ENCODE measurements around the gene LONRF2.
A peak's percentile ranks its signal among the peaks of the same experiment; 100 is the strongest.
"Not testable (repeated sequence)": the region's sequence is repeated elsewhere in the genome, so short reads cannot be mapped to it uniquely, and the experiment has no call there.

LONRF2 gene

DNA sequence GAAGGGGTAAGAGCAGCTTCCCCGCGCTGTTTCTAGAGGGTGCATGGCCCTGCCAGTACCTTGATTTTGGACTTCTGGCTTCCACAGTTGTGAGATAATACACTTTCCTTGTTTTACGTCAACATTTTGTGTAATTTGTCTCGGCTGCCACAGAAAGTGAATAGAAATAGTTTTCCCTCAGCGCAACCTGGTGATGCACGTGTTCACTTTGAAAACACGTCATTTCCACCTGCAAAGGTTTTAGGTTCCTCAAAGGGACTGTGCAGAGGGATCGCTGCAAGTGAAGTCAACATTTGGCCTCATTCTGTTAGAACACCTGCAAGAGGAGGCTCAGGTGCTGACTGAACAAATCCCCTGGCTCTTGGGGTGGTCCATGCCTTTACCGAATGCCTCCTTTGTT is 71.7 kb downstream of the LONRF2 start:
- no peak for DNase-seq

DNA sequence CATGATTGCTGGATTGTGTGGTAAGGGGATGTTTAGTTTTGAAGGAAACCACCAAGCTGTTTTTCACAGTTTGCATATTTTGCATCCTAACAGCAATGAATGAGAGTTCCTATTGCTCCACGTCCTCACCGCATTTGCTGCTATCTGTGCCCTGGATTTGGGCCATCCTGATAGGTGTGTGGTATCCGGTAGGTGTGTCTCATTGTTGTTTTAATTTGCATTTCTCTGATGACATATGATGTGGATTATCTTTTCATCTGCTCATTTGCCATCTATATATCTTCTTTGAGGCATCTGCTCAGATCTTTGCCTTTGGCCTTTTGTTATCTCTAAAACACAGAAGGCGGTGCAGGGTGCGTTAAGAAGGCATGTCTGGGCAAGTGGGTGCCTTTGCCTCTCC is 73.3 kb downstream of the LONRF2 start:
- no peak for DNase-seq

DNA sequence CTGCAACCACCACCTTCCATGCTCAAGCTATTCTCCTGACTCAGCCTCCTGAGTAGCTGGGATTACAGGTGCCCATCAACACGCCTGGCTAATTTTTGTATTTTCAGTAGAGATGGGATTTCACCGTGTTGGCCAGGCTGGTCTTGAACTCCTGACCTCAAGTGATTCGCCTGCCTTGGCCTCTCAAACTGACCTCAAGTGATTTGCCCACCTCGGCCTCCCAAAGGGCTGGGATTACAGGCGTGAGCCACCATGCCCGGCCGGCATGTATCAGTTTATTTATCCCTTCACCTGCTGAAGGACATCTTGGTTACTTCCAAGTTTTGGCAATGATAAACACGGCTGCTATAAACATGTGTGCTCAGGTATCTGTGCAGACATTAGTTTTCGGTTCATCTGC is 73.7 kb downstream of the LONRF2 start:
- not testable (repeated sequence) for DNase-seq

DNA sequence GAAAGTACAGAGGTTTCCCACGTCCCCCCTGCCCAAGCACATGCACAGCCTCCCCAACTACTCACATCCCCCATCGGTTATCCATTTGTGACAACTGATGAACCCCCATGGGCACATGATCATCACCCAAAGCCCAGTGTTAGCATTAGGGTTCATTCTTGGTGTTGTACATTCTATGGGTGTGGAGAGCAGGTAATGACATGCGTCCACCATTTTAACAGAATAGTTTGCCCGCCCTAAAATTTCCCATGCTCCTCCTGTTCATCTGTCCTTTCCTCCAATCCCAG is 74.3 kb downstream of the LONRF2 start:
- no peak for DNase-seq

DNA sequence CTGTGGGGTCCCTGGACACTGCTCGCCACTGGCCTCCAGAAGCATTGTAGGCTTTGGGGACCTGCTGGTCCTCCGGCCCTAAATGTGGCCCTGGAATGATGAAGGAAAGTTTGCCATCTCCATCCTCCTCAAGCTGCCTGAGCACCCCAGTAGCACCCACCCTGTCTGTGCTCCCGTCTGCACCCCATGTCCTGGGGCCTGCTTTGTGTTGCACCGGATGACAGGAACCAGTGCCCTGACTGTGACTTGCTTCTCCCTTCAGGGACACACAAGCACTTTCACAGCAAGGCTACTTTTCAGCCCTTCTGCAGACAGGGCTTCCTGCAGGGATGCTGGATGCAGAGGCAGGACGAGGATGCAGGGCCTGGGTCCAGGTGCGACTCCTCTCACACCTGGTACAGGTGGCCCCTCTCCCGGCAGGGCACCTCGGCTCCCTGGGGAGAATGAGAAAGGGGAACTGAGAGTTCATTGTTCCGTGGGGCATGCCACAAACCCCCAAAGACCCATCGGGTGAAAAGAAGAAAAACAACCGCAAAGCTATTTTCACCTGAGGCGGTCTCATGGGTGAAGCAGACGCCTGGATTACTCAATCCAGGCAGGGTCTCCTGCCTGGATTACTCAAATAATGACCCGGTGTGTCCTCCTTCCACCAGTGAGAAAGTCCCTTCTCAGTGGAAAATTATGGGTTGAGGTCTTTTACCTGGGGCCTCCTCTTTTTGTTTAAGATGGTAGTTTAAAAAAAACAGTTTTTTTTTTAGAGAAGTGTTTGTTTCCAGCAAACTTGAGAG is 74.9 kb downstream of the LONRF2 start:
- no peak for DNase-seq

DNA sequence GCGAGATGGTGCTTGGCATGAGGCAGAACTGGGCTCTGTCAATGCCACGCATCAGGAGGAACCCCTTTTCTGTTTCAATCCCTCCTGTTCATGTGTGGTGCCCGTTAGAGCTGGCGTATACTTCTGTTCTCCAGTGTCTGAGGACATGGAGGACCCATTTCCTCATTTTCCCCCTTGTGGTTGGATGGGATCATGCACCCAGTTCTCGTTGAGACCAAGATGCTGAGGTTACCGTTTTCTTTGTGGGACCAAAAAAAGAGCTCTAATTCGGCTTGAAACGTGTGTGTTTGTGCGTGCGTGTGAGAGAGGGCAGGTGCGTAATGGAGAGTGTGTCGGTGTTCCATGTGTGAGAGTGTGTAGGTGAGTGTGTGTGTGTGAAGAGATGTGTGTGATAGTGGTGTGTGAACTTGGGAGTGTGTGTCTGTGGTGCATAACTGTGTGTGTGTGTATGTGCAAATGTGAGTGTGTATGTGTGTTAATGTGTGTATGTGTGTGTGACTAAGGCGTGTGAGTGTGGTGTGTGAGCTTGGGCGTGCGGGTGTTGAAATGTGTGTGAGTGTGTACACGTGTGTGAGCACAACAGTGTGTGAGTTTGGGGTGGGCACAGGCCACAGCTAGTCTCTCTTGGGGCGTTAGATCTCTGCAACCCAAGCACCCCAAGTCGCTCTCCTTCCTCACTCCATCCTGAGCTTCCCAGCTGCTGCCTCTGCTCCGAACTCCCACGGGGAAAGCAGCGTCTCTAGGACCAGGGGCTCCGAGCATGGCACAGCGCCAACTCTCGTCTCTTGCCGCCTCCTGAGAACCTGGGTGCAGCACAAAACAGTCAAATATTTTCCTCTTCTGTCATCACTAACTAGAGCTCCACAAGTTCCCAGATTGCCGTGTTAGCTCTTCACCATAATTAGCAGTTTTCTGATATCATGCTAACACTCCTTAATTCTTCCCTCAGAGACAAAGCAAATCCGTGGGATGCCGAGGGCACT is 75.8 kb downstream of the LONRF2 start:
- no peak for DNase-seq

DNA sequence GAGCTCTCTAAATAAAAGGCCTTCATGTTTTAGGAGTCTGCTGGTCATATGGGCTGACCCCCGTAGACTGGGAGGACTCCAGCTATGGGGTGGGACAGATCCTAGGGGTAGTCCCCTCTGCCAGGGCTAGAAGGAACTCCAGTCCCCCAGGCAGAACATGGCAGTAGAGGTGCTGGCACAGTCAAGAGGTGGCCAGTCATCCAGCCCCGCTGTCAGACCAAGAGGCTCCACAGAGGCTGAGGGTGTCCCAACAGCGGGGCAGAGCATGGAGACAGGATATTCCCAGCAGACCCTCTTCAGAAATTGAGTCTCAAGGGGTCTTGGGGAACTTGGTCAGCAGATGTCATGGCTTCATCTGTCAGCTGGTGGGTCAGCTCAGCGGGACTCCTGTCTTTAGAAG is 76.6 kb downstream of the LONRF2 start:
- DNase-seq, result no peak

DNA sequence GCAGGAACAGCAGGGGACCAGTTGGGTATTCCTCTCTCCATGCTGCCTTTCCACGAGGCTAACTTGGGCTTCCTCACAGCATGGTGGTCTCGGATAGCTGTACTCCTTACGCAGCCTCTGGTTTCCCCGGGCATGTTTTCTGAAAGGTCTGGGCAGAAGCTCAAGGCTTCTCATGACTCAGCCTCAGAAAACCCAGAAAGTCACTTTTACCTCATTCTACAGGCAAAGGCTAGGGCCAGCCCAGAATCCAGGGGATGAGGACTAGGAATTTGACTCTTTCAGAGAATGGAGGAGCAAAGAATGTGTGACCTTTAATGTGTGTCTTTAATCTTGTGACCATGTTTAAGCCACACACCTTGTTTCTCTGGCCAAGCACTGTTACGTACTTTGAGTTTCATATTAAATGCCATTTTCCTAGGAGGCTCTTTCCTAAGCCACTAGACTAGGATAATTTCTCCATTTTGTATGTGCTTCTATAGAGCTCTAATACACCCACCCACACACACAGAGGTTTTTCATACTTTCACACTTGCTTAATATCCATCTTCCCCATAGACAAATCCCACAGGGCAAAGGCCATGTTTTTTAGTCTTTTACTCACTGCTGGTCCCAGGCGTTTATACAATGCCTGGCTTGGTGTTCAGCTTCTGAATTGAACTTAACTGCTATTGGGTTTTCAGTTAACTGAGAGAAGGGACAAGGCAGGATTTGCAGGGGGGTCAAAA is 77.3 kb downstream of the LONRF2 start:
- DNase-seq, result no peak

DNA sequence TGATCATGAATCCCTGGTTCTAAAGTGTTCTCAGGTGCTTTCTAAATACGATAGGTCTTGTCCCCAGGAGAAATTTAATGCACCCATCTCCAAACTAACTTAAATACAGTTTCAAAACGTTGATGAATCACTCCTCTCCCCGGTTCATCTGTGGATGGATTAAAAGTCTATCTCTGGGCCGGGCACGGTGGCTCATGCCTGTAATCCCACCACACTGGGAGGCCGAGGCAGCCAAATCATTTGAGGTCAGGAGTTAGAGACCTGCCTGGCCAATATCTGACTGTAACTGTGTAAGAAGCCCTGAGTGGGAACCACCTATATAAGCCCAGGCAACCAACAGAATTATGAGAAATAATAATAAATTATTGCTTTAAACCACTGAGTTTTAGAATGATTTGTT is 78.7 kb downstream of the LONRF2 start:
- DNase-seq, result no peak

DNA sequence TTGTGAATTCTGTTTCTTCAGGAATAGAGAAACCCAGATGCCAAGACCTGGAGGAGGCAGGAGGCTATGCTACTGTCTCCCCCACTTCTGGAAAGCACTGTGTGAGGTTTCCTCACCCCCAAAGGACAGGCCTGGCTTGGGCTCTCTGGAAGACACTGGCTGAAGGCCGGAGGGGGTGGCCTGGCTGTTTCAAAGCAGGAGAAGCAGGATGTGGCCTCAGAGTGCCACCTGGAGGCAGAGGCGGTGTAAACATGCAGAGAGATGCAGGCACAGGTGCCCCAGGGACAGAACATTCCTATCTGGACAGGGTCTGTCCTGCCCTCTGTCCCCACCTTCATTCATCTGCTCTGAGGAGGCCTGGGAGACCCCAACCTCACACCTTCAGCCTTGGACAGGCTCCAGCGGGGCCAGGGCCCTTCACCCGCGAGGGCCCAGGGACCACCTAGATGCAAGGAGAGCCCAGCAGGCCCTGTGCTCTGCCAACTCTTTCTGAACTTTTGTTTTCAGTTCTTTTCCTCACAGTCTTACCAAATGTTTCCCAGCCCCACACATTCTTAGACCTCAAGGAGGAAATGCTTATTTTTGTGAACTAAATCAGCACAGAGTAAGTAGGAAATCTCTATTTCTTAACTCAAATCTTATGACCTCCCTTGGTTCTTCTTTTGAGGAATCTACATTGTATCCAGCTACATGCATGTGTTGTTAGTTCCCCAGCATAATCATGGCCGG is 79.2 kb downstream of the LONRF2 start:
- DNase-seq, result peak; percentile 88

DNA sequence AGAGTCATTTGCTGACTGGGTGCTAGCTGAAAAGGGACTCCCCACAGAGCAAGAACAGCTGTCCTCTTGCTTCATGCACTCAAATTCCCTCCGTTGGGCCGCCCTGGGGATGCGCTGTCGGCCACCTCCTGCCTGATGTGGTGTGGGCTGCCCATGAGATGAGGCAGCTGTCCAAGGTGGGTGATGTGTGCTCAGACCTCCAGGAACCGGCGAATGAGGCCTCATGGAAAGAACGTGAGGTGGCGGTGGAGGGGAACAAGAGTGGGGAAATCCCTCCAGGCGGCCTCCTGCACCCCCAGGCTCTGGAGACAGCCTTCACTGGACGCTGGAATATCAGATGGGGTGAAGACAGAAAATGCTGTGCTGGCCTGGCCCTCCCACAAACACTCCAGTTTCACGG is 79.8 kb downstream of the LONRF2 start:
- DNase-seq, result no peak

DNA sequence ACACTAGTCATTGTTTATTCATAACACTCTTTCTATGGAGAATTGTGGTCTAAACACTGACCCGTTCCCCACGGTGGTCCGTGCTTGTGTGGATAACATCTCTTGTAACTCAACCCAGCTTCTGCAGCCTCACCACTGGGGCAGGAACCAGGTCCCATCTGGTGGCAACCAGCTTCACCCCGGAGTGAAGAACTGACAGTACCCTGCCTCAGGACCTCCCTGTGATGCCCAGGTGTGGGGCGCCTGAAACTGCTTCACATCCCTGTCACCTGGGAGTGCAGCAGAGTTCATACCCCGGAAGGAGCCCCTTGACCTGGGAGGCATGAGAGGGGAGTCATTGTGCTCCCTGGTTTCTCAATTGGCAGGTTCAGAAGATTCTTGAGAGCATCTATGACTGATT is 81.1 kb downstream of the LONRF2 start:
- DNase-seq, result no peak

DNA sequence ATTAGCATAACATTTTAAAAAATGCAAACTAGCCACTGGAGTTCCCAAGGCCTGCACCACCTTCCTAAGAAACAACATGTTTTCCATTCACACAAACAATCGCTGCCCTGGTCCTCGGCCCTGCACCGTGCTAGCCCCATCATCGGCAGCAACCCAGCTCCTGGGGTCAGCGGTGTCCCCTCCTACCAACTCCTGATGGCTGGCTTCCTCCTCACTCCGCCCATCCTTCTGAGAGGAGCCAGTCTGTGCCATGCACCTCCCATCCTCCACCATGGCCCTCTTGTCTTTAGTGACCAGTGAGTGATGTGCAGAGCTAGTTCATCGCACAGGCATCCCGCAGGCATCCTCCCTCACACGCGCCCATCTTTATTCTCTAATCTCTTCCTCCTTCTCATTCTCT is 81.9 kb downstream of the LONRF2 start:
- no peak for DNase-seq

DNA sequence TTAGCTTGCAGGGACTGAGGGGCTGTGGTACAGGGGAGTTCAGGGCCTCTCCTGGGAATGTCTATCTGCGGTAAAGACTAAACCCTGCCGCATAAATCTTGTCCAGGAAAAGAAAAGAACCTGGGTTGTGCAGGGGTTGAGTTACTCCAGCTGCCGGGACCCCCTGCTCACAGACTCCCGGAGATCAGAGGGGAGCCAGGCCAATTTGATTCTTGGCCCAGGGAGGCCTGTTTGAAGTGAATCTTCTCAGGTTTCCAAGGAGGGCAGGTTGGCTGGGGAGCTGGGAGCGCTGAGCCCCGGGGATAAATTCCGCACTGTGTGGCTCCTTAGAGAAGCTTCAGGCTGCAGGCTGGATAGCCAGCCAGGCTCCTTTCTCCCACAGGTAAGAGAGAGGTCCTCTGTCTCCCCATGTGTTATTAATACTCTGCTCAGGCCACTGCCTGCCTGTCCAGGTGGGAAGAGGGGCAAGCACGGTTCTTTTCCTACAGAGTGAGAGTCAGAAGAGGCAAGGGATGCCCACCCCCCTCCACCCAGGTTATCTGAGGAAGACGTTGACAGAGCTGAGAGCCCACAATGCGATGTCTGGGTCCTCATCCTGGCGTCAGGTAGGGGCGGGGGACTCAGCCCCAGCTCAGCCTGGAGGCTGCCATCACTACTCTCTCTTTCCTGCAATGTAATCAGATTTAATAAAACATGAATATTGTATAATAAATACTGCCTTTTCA is 82.7 kb downstream of the LONRF2 start:
- no peak for DNase-seq

DNA sequence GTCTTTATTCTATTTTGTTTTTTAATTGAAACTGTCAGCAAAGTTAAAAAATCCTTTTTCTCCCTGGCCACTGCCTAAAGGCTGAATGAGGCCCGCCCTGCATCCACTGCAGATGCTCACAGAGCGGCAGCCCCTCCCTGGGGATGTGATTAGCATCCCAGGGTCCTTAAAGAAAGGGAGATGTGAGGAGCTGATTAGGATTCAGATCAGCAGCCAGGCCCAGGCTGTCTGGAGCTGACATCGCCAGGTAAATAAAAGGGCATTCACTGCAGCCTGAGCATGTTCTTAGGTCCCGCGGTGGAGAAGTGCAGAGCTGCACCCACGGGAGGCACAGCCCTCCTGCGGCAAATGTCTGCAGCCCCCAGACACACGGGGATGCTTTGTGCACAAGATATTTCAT is 83.8 kb downstream of the LONRF2 start:
- DNase-seq, result no peak

DNA sequence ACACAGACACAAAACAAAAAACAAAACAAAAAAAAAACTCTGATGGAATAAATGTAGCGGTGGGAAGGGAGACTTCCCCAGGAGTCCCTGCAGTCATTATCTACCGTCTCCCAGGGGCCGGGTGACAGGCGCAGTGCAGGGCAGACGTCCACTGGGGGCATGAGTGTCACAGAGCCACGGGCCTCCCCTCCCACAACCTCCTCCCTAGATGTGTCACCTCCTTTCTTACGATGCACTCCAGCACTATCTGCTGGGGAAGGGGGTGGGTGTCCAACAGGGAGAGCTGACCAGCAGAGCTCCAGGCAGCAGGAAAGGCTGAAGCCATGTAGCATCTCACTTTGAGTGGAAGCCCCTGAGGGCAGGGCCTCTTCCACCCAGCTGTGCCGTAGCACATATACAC is 84.5 kb downstream of the LONRF2 start:
- DNase-seq, result no peak

DNA sequence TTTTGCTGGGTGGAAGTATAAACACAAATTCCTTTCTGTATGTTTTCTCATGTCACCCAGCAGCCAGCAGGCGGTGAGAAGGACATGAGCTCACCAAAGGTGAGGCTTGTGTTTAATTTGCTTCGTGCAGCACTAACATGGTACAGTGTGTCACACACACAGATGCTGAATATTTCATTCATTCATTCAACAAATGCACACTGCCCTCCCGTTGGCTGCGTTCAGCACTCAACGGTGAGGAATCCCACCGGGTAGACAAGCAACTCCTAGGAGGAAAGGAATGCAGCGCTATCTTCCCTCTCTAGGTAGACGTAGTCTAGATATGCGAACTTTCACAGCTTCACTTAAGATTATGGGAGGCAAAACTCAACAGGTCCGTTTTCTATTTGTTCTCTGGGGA is 85.1 kb downstream of the LONRF2 start:
- peak; percentile 31 for DNase-seq

DNA sequence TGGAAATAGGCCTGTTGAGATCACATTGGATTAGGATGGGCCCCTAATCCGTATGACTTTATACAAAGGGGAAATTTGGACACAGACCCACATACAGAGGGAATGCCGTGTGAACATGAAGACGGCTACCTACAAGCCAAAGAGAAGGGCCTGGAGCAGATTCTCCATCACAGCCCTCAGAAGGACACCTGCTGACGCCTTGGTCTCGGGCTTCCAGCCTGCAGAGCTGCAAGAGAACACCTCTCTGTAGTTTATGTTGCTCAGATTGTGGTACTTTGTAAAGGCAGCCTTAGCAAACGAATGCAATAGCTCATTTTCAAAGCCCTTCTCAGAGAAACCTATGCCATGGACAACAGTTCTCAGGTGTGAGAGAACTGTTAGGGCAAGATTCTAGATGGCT is 86.1 kb downstream of the LONRF2 start:
- no peak for DNase-seq

DNA sequence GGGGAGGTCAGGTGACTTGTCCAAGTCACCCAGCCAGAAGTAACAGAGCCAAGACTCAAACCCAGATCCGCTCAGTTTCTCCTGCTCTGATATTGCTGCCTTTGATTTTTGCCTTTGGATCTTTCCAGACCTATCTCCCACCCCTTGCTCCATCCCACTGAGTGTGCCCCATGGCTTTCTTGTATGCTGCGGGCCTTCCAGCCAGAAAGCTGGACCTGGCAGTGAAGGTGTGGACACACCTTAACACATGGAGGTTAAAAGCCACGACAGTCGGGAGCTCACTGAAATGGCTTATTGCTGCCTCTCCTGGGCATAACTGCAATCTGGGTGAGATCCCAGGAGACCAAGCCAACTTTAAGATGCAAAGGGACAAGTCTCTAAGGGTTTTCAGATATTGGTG is 86.7 kb downstream of the LONRF2 start:
- no peak for DNase-seq

DNA sequence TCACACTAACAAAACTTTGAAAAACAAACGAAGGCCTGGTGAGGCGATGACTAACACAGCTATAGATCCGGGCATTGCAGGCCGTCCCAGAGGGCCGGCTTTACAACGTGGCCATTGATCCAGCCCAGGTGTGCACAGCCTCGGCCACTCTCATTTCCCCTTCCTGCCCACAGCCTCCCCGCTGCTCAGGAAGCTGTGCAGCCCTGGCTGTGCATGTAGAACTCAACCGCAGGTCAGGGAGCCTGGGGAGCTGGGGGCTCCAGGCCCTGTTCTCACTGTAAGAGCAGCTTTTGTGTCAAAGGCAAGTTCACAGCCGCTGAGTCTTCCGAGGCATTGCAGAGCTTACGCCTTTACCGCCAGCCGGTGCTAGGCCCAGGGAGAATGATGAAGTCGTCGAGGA is 87.2 kb downstream of the LONRF2 start:
- no peak for DNase-seq

DNA sequence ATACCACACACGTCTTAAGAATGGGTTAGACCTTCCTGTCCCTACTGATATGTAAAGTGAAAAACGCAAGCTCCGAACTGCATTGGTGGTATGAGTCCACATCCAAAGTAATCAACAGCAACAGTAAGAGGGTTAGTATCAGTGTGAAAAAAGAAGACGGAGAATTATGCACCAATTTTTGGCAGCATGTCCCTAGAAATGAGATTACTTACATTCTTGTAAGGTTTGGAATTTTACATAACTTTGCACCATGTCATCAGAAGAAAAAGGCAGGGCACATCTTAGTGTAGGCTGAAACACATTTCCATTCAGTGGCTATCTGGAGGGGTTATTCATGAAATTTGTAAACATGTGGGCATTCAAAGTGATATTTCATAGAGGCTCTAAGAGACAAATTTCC is 88.2 kb downstream of the LONRF2 start:
- no peak for DNase-seq

DNA sequence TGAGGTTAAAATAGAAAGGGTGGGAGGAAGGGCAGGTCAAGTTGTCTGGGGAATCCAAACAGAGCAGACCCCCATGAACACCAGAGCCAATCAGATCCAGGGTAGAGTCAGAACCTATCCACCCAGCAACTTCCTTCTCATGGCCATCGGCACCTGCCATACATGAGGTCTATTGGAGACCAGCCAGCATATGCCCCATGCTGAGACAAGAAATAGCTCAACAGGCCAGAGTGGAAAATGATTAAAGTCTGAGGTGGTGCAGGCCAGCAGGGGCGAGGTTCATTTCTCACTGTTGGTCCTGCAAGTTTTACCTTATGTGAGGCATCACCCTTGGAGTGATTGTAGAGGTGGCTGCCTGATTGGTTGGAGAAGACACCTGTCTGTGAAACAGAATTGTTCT is 89.2 kb downstream of the LONRF2 start:
- no peak for DNase-seq

Data from eye (tissue), 1 donor.